Sigmoid colon (tissue), 4 donors: Measurements from ENCODE around the gene SH3GL2.

Source experiments
- CTCF ChIP-seq, 4 experiments: fragments of 450-650 bp in 3 of 4; fragments of 200-600 bp in 1 of 4; IDR thresholded peaks; one replicate each; pipeline ENCODE4 v1.5.1; 2016 to 2019; ENCODE audit warnings: antibody characterized with exemption in 4 of 4, mild to moderate bottlenecking in 3 of 4, moderate library complexity in 2 of 4
- EP300 ChIP-seq, 4 donors: sonication (generic); formaldehyde crosslinking; IDR thresholded peaks; one replicate each; pipeline ENCODE4 v1.6.1; 2017; ENCODE audit warnings: antibody characterized with exemption in 4 of 4
- POLR2A ChIP-seq, 2 donors: fragments of 450-650 bp; IDR thresholded peaks; one replicate each; pipeline ENCODE4 v1.6.1; 2016; ENCODE audit warnings: antibody characterized with exemption in 2 of 2, mild to moderate bottlenecking in 2 of 2, moderate library complexity in 2 of 2

- TF ChIP-seq CTCF (IDR thresholded peaks at IDR 0.05) (no peak), POLR2A (IDR thresholded peaks at IDR 0.05) (no peak), EP300 (IDR thresholded peaks at IDR 0.05) (no peak)
These were observed 216.9 kb downstream of the SH3GL2 start for GRCh38 chr9:17795744-17796143.
